ENCODE data around the gene GPBP1L1. TPM values are rescaled to one million over a fixed set of nuclear protein-coding genes. Genes with fewer than 3 reads are reported as not detected.
"Not testable (repeated sequence)": the region's sequence is repeated elsewhere in the genome, so short reads cannot be mapped to it uniquely, and the experiment has no call there.

GPBP1L1 gene, protein sequence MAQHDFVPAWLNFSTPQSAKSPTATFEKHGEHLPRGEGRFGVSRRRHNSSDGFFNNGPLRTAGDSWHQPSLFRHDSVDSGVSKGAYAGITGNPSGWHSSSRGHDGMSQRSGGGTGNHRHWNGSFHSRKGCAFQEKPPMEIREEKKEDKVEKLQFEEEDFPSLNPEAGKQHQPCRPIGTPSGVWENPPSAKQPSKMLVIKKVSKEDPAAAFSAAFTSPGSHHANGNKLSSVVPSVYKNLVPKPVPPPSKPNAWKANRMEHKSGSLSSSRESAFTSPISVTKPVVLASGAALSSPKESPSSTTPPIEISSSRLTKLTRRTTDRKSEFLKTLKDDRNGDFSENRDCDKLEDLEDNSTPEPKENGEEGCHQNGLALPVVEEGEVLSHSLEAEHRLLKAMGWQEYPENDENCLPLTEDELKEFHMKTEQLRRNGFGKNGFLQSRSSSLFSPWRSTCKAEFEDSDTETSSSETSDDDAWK
- total RNA-seq (100 to 1,000 TPM in 3 of 9 donors, 10 to 100 TPM in 6; 57.9 to 122 (median 82.6) TPM), polyA plus RNA-seq (10 to 100 TPM; 34.5 to 75.8 (median 40.1) TPM)
- long read RNA-seq, donor 1, partial matches to known transcripts, result 0 of 7 reads
- long read RNA-seq, donor 1, other reads (novel, unspliced or antisense), result 0 of 7 reads
- long read RNA-seq, donor 2, partial matches to known transcripts, result 35 of 53 reads
- long read RNA-seq, donor 2, other reads (novel, unspliced or antisense), result 15 of 53 reads
- long read RNA-seq, donor 3, partial matches to known transcripts, result 0 of 5 reads
- long read RNA-seq, donor 3, other reads (novel, unspliced or antisense), result 0 of 5 reads
- long read RNA-seq, donor 4, partial matches to known transcripts, result 1 of 5 reads
- long read RNA-seq, donor 4, other reads (novel, unspliced or antisense), result 3 of 5 reads
- long read RNA-seq, donor 5, transcript GPBP1L1-201 (12 exons, 3,599 nt), result minor isoform, 24 of 97 reads
- long read RNA-seq, donor 5, transcript GPBP1L1-202 (13 exons, 3,736 nt), result major isoform, 46 of 97 reads
- long read RNA-seq, donor 5, partial matches to known transcripts, result 6 of 97 reads
- long read RNA-seq, donor 5, other reads (novel, unspliced or antisense), result 20 of 97 reads
- long read RNA-seq, donor 6, partial matches to known transcripts, result 2 of 4 reads
- long read RNA-seq, donor 6, other reads (novel, unspliced or antisense), result 1 of 4 reads
- long read RNA-seq, donor 7, partial matches to known transcripts, result 0 of 3 reads
- long read RNA-seq, donor 7, other reads (novel, unspliced or antisense), result 0 of 3 reads
- long read RNA-seq, donor 8, transcript GPBP1L1-201 (12 exons, 3,599 nt), result major isoform, 6 of 13 reads
- long read RNA-seq, donor 8, partial matches to known transcripts, result 0 of 13 reads
- long read RNA-seq, donor 8, other reads (novel, unspliced or antisense), result 0 of 13 reads
- long read RNA-seq, donor 9, partial matches to known transcripts, result 0 of 11 reads
- long read RNA-seq, donor 9, other reads (novel, unspliced or antisense), result 0 of 11 reads
- long read RNA-seq, donor 10, partial matches to known transcripts, result 0 of 1 reads
- long read RNA-seq, donor 10, other reads (novel, unspliced or antisense), result 0 of 1 reads

DNA sequence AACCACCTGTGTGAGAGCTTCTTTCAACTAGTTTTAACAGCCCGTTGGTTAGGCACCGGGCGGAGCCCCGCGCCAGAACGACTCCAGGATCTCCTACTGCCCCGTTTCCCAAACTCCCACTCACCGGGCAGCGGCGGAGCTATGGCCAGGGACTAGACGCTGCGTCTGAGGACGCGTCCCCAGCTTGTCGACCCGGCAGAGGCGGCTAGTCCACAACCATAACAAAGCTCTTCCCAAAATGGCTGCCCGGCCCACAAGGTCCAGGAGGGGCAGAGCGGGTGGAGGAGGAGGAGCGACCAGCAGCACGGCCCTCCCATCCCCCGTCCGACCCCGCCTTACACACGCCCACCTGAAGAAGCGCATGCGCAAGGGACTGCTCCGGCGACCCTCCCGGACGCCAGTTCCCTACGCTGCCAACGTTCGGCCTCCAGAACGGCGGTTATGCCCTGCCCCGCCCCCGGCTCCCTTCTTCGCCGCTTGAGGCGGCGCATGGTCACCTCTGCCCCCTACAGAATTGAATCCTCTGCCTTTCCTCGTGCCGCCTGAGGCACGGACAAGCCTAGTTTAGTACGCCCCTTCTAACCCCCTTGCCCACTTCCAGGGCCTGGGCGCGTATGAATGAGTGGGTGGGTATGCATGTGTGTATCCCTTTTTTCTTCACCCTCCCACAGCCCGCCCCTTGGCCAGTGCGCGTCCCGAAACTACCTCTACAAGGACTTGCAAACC, at the start of gene GPBP1L1:
Gene GPBP1L1, minus strand, starts transcription at position 246 of the 726 bp plus-strand sequence. CDS start 27,446 bp downstream, outside the sequence.
- intact Hi-C loops (cut with DNase I), result loop anchor here (10.0 kb wide), 2 partner anchors 52 to 102 kb away; partner anchors contain the start of gene NASP (in 1 of the 2)
- Histone ChIP-seq H3K36me3 (replicated peaks in 1 of 2) (no peaks in the 10 kb centered on the region), H3K4me3 (peak within 1 kb of the TSS; percentile 56 to 91 (median 74)), H3K9me3 (replicated peaks in 1 of 3) (no peaks in the 10 kb centered on the region), H3K27ac (peak within 1 kb of the TSS; percentile 93 to 100 (median 98)), H3K4me1 (replicated peaks in 1 of 2) (peaks cover 16 to 53% of the 10 kb centered on the region in 2 donors), H3K27me3 (no peaks in the 10 kb centered on the region)
- peak; percentile 98 to 99 (median 98) for DNase-seq
- no peak for TF ChIP-seq CTCF (IDR thresholded peaks at IDR 0.05)
- TF ChIP-seq POLR2A (IDR thresholded peaks at IDR 0.05), result peak in 1 of 2 donors; percentile 34
- WGBS, 4 donors, result 0% methylated on average over 7 to 52 of the region's 52 CpGs

- no peaks in the 10 kb centered on the region for H3K27me3 ChIP-seq
- H3K4me1 ChIP-seq (replicated peaks in 1 of 2), result no peaks in the 10 kb centered on the region
- TF ChIP-seq CTCF (IDR thresholded peaks at IDR 0.05), result no peak
- TF ChIP-seq POLR2A (IDR thresholded peaks at IDR 0.05), result no peak
- H3K27ac ChIP-seq, result no peak overlapping the region
- no peak for DNase-seq
- intact Hi-C loops (cut with DNase I), result no loop called here
- peaks cover 0 to 10% of the 10 kb centered on the region in 2 donors for H3K36me3 ChIP-seq (replicated peaks in 1 of 2)
- no peak overlapping the region for H3K4me3 ChIP-seq
- WGBS, 4 donors, result 91 to 100% (median 96%) methylated on average over 1 of the region's 1 CpG
- H3K9me3 ChIP-seq (replicated peaks in 1 of 3), result no peaks in the 10 kb centered on the region
Observed at GRCh38 chr1:45730780-45731319, 44.5 kb upstream of the GPBP1L1 start.

- no peaks in the 10 kb centered on the region for H3K27me3 ChIP-seq
- H3K4me1 ChIP-seq (replicated peaks in 1 of 2), result no peaks in the 10 kb centered on the region
- no peak for DNase-seq
- intact Hi-C loops (cut with DNase I), result no loop called here
- no peaks in the 10 kb centered on the region for H3K9me3 ChIP-seq (replicated peaks in 1 of 3)
- no peak overlapping the region for H3K4me3 ChIP-seq
- 76 to 81% (median 79%) methylated on average over 3 of the region's 3 CpGs for WGBS, 4 donors
- H3K27ac ChIP-seq, result no peak overlapping the region
- peaks cover 0 to 10% of the 10 kb centered on the region in 2 donors for H3K36me3 ChIP-seq (replicated peaks in 1 of 2)
- TF ChIP-seq CTCF (IDR thresholded peaks at IDR 0.05), result no peak
Observed at GRCh38 chr1:45730075-45730779, 43.9 kb upstream of the GPBP1L1 start.

- intact Hi-C loops (cut with DNase I); H3K27me3 ChIP-seq: not testable (repeated sequence)
- WGBS, 4 donors, result 94 to 98% (median 96%) methylated on average over 9 of the region's 9 CpGs
Observed at GRCh38 chr1:45726007-45726406, 39.7 kb upstream of the GPBP1L1 start.

More at GRCh38 chr1:45726007-45726406, 39.7 kb upstream of the GPBP1L1 start:
- not testable (repeated sequence) for H3K36me3 ChIP-seq (replicated peaks in 1 of 2); DNase-seq; H3K4me3 ChIP-seq; H3K27ac ChIP-seq; H3K4me1 ChIP-seq (replicated peaks in 1 of 2); H3K9me3 ChIP-seq (replicated peaks in 1 of 3)
